ENCODE results near the gene EXT2.

Gene EXT2

GRCh38 chr11:44095506-44096359 lies at the start of gene EXT2:
TSS of gene EXT2 (plus strand) at chr11:44095678. CDS start at chr11:44107713, 12,035 bp downstream.
- DNase-seq (ENCODE audit: low read depth) = peak; percentile 70

- DNase-seq (ENCODE audit: low read depth) = no peak
Observed at GRCh38 chr11:44046182-44046581, 49.3 kb upstream of the EXT2 start.

- no peak for DNase-seq (ENCODE audit: low read depth)
Observed at GRCh38 chr11:44047298-44047697, 48.2 kb upstream of the EXT2 start.

GRCh38 chr11:44047931-44048431 lies 47.5 kb upstream of the EXT2 start, which contains the start of gene ACCSL:
TSS of gene ACCSL (plus strand) at chr11:44047981. CDS start at chr11:44048037, 56 bp downstream.
- no peak for DNase-seq (ENCODE audit: low read depth)

GRCh38 chr11:44049832-44050231 lies 45.6 kb upstream of the EXT2 start:
- no peak for DNase-seq (ENCODE audit: low read depth)

- DNase-seq (ENCODE audit: low read depth) = no peak
Observed at GRCh38 chr11:44051171-44051570, 44.3 kb upstream of the EXT2 start.

- no peak for DNase-seq (ENCODE audit: low read depth)
Observed at GRCh38 chr11:44057340-44057739, 38.1 kb upstream of the EXT2 start.

GRCh38 chr11:44058275-44058674 lies 37.2 kb upstream of the EXT2 start:
- no peak for DNase-seq (ENCODE audit: low read depth)

GRCh38 chr11:44065161-44065661 lies 30.3 kb upstream of the EXT2 start:
- no peak for DNase-seq (ENCODE audit: low read depth)

GRCh38 chr11:44065841-44066731 lies 29.4 kb upstream of the EXT2 start, which contains the start of gene ACCS:
TSS of gene ACCS (plus strand) at chr11:44066270. CDS start at chr11:44067628, 1,358 bp downstream.
- peak; percentile 81 for DNase-seq (ENCODE audit: low read depth)

GRCh38 chr11:44066732-44067141 lies 28.7 kb upstream of the EXT2 start:
- no peak for DNase-seq (ENCODE audit: low read depth)

GRCh38 chr11:44067266-44067665 lies 28.2 kb upstream of the EXT2 start:
- DNase-seq (ENCODE audit: low read depth) = no peak

- DNase-seq (ENCODE audit: low read depth) = no peak
Observed at GRCh38 chr11:44068180-44068579, 27.3 kb upstream of the EXT2 start.

GRCh38 chr11:44071157-44071556 lies 24.3 kb upstream of the EXT2 start:
- DNase-seq (ENCODE audit: low read depth) = no peak

GRCh38 chr11:44072757-44073658 lies 22.5 kb upstream of the EXT2 start:
- no peak for DNase-seq (ENCODE audit: low read depth)

- no peak for DNase-seq (ENCODE audit: low read depth)
Observed at GRCh38 chr11:44078794-44079193, 16.7 kb upstream of the EXT2 start.

- no peak for DNase-seq (ENCODE audit: low read depth)
Observed at GRCh38 chr11:44079376-44079775, 16.1 kb upstream of the EXT2 start.

GRCh38 chr11:44080951-44081350 lies 14.5 kb upstream of the EXT2 start:
- DNase-seq (ENCODE audit: low read depth) = no peak

- no peak for DNase-seq (ENCODE audit: low read depth)
Observed at GRCh38 chr11:44082645-44083044, 12.8 kb upstream of the EXT2 start.

- no peak for DNase-seq (ENCODE audit: low read depth)
Observed at GRCh38 chr11:44083433-44083832, 12.0 kb upstream of the EXT2 start.

- DNase-seq (ENCODE audit: low read depth) = no peak
Observed at GRCh38 chr11:44083906-44084305, 11.6 kb upstream of the EXT2 start.

Data from T-helper 22 cell (primary cell).